IPS-18c (cell line): ENCODE measurements around the gene AKR1C1.
"Not testable (repeated sequence)": the region's sequence is repeated elsewhere in the genome, so short reads cannot be mapped to it uniquely, and the experiment has no call there.

Experiments
- H3K4me3 ChIP-seq: 2 replicates; pipeline ENCODE4 v1.7.0; 2013; ENCODE audit warnings: low read depth, mild to moderate bottlenecking, low read length, moderate library complexity; ENCODE audit not compliant: insufficient read depth
- H3K9me3 ChIP-seq: one replicate; pipeline ENCODE4 v1.6.1; 2013; ENCODE audit warnings: mild to moderate bottlenecking, low read length, moderate library complexity; ENCODE audit not compliant: control insufficient read depth, insufficient read depth

The AKR1C1 gene

DNA sequence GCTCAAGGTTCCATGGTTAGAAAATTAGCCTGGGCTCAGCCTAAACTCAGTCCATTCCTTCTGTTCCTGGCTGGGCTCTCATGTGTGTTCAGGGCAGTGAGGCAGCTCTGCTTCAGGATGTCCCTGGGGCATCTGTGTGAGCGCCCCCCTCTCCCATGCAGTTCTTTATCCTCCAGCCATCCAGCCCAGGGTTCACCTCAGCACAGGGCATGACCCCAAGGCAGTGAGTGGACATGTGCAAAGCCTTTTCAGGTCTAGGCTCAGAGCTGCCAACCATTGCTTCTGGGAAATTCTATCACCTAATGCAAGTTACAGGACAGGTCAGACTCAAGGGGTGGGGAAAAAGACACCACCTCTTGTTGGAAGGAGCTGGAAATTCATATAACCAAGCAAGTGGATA, 10.1 kb downstream of the AKR1C1 start:
- H3K9me3 ChIP-seq, result not testable (repeated sequence)

GRCh38 chr10:4974400-4974799, 11.2 kb downstream of the AKR1C1 start:
- H3K9me3 ChIP-seq, H3K4me3 ChIP-seq: not testable (repeated sequence)

More for the DNA sequence above, 10.1 kb downstream of the AKR1C1 start:
- H3K4me3 ChIP-seq, result not testable (repeated sequence)

GRCh38 chr10:4977025-4977424, 13.8 kb downstream of the AKR1C1 start:
- Histone ChIP-seq H3K9me3 (no peaks in the 10 kb centered on the region), H3K4me3 (no peak overlapping the region)

- Histone ChIP-seq H3K4me3 (no peak overlapping the region), H3K9me3 (no peaks in the 10 kb centered on the region)
Measured at GRCh38 chr10:4978870-4979269, 15.7 kb downstream of the AKR1C1 start.

DNA sequence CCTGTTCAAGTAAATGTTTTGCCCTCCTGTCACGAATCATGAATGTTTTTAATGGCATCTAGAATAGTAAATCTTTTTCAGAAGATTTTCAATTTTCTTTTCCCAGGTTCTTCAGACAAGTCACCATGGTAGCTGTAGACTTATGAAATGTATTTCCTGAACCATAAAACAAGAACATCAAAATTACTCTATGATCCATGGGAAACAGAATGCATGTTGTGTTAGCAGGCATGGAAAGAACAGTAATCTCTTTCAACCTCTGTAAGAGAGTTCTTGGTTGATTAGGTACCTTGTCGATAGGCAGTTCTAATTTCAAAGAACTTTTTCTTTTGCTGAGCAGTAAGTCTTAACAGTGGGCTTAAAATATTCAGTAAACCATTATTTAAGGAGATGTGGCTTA, 17.6 kb downstream of the AKR1C1 start:
- Histone ChIP-seq H3K4me3 (no peak overlapping the region), H3K9me3 (no peaks in the 10 kb centered on the region)

DNA sequence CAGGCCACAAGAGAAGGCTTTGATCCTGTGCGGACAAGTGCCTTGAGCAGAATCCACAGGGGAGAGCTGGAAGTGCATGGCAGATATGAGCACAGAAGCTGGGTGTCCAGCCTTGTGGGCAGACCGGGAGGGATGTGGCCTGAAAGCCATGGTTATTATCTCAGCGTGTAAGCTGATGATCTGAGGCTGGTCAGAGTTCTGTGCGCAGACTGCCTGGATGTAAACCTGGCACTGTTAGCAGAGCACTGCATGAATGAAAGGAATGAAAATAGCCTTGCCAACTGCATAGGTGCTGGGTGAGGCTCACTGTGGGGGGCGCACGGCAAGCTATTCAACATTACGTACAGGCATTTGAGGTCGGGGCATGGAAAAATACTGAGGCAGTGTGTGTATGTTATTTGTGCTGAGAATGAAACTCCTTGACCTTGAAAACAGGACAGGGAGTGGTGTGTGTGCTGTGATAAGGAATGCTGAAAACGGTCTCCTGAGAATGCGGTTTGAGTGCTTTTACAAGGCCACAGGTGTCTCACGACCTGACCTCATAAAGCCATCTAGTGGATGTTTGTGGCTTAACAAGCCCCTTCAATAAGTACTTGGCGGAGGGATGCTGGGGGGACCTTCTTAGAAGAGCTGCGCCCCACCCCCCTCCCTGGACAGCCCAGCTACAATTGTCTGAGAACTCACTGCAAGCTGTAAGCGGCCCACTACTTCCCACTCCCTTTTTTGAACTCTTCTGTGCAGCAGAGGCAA, 18.7 kb downstream of the AKR1C1 start:
- Histone ChIP-seq H3K9me3 (no peaks in the 10 kb centered on the region), H3K4me3 (no peak overlapping the region)

DNA sequence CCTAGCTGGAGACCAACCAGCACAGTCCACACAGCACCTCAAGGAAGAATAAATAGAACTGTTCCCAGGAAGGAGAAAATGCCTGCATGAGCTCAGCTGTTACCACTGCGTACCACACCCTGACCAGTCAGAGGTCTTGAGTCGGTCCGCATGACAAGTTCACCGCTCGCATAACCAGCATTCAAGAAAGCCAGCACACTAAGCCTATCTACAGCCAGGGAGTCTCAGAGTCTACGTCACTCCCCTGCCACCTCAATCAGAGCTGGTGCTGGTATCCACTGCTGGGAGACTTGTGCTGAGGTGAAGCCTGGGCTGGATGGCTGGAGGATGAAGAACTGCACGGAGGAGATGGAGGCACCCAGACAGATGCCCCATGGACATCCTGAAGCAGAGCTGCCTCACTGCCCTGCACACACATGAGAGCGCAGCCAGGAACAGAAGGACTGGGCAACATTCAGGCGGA, 19.6 kb downstream of the AKR1C1 start:
- no peaks in the 10 kb centered on the region for H3K9me3 ChIP-seq

GRCh38 chr10:4983615-4984216, 20.5 kb downstream of the AKR1C1 start:
- no peaks in the 10 kb centered on the region for H3K9me3 ChIP-seq
- H3K4me3 ChIP-seq, result no peak overlapping the region

More for the DNA sequence above, 19.6 kb downstream of the AKR1C1 start:
- no peak overlapping the region for H3K4me3 ChIP-seq

- Histone ChIP-seq H3K9me3 (no peaks in the 10 kb centered on the region), H3K4me3 (no peak overlapping the region)
Measured at GRCh38 chr10:4984223-4984622, 21.0 kb downstream of the AKR1C1 start.

DNA sequence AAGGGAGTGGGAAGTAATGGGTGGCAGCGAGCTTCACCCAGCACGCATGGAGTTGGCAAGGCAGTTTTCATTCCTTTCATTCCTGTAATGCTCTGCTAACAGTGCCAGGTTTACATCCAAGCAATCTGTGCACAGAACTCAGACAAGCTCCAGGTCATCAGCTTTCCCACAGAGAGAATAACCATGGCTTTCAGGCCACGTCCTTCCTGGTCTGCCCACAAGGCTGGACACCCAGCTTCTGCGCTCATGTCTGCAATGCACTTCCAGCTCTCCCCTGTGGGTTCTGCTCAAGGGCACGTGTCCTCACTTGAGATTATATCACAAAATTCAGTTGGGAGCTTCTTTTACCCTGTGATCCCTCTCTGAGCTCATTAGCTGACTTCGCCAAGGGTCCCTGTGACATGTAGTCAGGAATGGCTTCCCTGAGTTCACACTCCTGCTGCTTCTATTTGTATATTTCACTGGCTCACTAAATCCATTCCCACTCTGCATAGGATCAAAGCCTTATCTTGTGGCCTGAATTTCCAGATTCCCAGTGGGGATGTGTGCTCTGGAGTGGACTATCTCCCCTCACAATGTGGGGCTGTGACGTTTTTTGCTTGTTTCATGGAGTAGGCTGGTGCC, 21.9 kb downstream of the AKR1C1 start:
- H3K9me3 ChIP-seq, result no peaks in the 10 kb centered on the region
- no peak overlapping the region for H3K4me3 ChIP-seq

- not testable (repeated sequence) for H3K4me3 ChIP-seq, H3K9me3 ChIP-seq
Measured at GRCh38 chr10:4988000-4988641, 24.9 kb downstream of the AKR1C1 start.

DNA sequence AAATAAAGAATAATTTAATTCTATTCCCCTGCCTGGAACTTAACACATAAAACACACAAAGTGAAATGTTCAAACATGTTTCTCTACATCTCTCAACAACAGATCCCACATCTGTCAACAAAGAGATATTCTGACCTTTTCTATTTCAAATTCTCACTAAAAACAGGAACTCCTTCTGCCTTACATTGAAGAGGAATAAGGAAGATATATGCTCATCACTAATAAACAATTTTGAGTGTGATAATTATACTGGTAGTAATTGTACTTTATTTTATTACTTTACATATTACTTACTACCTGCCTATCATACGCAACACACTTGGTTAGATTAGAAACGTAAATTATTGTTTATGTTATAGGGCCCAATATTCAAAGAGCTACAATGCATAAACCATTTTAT, 27.0 kb downstream of the AKR1C1 start:
- H3K4me3 ChIP-seq, result no peak overlapping the region

GRCh38 chr10:4991463-4991862, 28.2 kb downstream of the AKR1C1 start:
- H3K9me3 ChIP-seq, H3K4me3 ChIP-seq: not testable (repeated sequence)

More for the DNA sequence above, 27.0 kb downstream of the AKR1C1 start:
- H3K9me3 ChIP-seq, result no peaks in the 10 kb centered on the region

GRCh38 chr10:4992564-4992963, 29.3 kb downstream of the AKR1C1 start:
- not testable (repeated sequence) for H3K9me3 ChIP-seq, H3K4me3 ChIP-seq

DNA sequence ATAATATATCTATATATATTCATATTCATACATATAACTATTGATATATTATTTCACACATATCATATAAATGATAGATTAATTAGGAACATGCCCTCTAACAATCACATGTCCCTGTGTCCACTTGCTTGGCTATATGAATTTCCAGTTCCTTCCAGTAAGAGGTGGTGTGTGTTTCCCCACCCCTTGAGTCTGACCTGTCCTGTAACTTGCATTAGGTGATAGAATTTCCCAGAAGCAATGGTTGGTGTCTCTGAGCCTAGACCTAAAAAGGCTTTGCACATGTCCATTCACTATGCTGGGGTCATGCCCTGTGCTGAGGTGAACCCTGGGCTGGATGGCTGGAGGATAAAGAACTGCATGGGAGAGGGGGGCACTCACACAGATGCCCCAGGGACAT, 31.0 kb downstream of the AKR1C1 start:
- not testable (repeated sequence) for H3K4me3 ChIP-seq

DNA sequence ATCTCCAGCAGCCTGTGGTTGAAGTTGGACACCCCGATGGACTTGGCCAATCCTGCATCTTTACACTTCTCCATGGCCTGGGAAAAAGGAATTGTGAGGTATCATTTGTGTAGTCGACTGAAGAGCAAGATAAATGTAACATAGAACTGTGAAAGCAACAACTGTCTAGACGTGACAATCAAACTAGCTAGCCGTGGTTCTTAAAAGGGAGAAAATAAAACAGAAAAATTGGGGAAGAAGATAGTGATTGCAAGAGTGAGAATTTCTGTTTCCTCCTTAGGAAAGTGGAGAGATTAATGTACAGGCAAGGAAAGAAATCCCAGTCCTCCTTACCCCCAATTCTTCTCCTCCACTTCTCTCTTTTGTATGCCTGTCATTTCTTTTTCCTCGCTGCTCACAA, 35.5 kb downstream of the AKR1C1 start:
- H3K9me3 ChIP-seq, result no peaks in the 10 kb centered on the region

More for the DNA sequence above, 31.0 kb downstream of the AKR1C1 start:
- H3K9me3 ChIP-seq, result not testable (repeated sequence)

DNA sequence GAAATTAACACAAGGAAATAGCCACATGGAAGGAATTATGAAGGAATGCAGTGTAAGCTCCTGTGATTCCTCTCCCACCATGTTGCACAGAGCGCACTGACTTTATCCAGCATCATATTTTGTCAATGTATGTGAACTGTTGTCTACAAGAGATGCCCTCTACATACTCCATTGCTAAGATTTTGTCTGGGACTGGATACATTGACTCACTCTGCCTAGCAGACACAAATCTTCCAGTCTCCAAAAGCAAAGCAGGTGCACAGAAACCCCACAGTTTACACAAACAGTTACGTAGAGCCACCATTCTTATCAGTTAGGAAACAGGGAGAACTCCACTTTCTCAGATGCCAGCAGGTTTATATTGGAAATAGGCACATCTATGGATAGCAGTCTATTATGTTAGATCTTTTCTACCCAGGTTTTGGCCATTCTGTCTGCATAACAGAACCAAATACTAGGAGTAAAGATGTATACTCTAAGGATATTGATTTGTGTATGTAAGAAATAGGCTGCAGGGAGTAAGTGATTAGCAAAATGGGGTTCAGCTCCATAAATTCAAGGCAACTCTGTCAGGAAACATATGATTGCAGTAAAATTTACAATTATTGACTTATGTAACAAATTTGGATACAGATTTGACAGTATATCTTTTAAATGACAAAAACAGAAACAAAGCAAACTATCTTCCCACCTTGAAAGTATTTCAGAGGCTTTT, 39.0 kb downstream of the AKR1C1 start:
- Histone ChIP-seq H3K4me3 (no peak overlapping the region), H3K9me3 (no peaks in the 10 kb centered on the region)

More for the DNA sequence above, 35.5 kb downstream of the AKR1C1 start:
- no peak overlapping the region for H3K4me3 ChIP-seq
